OCI-LY3 (cell line): Measurements from ENCODE around the gene GPR132.

Experiments
- H2AFZ ChIP-seq: fragments of 200-600, 300-600 bp; shearing (Covaris generic); 2 replicates; pipeline ENCODE4 v1.6.0; 2014; ENCODE audit warnings: antibody characterized with exemption, low read depth, low read length
- H3K27ac ChIP-seq: fragments of 200-600, 300-600 bp; sonication (generic); 2 replicates; pipeline ENCODE4 v1.5.1; 2014; ENCODE audit warnings: mild to moderate bottlenecking, low read length, moderate library complexity, mixed read lengths
- H3K27me3 ChIP-seq: fragments of 200-600, 300-600 bp; sonication (generic); 2 replicates; pipeline ENCODE4 v1.6.1; 2014; ENCODE audit warnings: low read depth, low read length, mixed read lengths
- H3K36me3 ChIP-seq: fragments of 200-600, 300-600 bp; sonication (generic); replicated peaks from 2 replicates; pipeline ENCODE3; 2014; ENCODE audit warnings: low read depth, low read length, mixed read lengths
- H3K4me1 ChIP-seq: fragments of 300-600, 200-600 bp; sonication (generic); 2 replicates; pipeline ENCODE4 v1.6.1; 2014; ENCODE audit warnings: low read length, mixed read lengths
- H3K4me2 ChIP-seq: fragments of 200-600, 300-600 bp; sonication (generic); 2 replicates; pipeline ENCODE4 v1.6.1; 2014; ENCODE audit warnings: low read length, mixed read lengths
- H3K4me3 ChIP-seq: fragments of 300-600, 200-600 bp; sonication (generic); 2 replicates; pipeline ENCODE4 v1.5.1; 2014; ENCODE audit warnings: antibody characterized with exemption, mild to moderate bottlenecking, low read length, moderate library complexity
- H3K79me2 ChIP-seq: fragments of 300-600, 200-600 bp; shearing (Covaris generic); 2 replicates; pipeline ENCODE4 v1.6.1; 2014; ENCODE audit warnings: mild to moderate bottlenecking, low read length, mixed read lengths
- H3K9ac ChIP-seq: fragments of 300-600, 200-600 bp; shearing (Covaris generic); 2 replicates; pipeline ENCODE4 v1.6.0; 2014; ENCODE audit warnings: mild to moderate bottlenecking, low read length, moderate library complexity
- H3K9me3 ChIP-seq: fragments of 200-600, 300-600 bp; shearing (Covaris generic); 2 replicates; pipeline ENCODE4 v1.6.1; 2014; ENCODE audit warnings: low read length, mixed read lengths; ENCODE audit not compliant: insufficient read depth
- H4K20me1 ChIP-seq: fragments of 200-600, 300-600 bp; sonication (generic); 2 replicates; pipeline ENCODE4 v1.6.1; 2016; ENCODE audit warnings: low read length, mixed read lengths; ENCODE audit not compliant: insufficient read depth
- EZH2phosphoT487 ChIP-seq: fragments of 200-600 bp; shearing (Covaris generic); IDR thresholded peaks from 2 replicates; pipeline ENCODE4 v1.6.1; 2018; ENCODE audit warnings: antibody characterized with exemption, mixed run types, low read depth
- TF ChIP-seq, protein P1 (sequence below): fragments of 200-600, 300-600 bp; sonication (generic); IDR thresholded peaks from 2 replicates; pipeline ENCODE4 v1.5.1; 2014; ENCODE audit warnings: antibody characterized with exemption, low read length, low read depth

Gene GPR132

DNA sequence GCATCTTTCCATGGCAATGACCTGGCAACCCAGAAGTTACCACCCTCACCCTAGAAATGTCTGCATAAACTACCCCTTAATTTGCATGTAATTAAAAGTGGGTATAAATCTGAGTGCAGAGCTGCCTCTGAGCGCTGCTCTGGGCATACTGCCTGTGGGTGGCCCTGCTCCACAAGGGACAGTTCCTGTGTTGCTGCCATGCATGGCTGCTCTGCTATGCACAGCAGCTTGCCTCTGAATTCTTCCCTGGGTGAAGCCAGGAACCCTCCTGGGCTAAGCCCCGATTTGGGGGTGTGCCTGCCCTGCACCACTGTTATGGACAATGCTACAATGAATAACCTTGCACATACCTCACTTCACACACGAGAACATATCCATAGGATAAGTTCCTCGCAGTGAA lies 35.7 kb upstream of the GPR132 start:
- Histone ChIP-seq H4K20me1 (no peaks in the 10 kb centered on the region), H3K9me3 (peaks cover 4% of the 10 kb centered on the region; the same call in 1 of the 2 replicates)

DNA sequence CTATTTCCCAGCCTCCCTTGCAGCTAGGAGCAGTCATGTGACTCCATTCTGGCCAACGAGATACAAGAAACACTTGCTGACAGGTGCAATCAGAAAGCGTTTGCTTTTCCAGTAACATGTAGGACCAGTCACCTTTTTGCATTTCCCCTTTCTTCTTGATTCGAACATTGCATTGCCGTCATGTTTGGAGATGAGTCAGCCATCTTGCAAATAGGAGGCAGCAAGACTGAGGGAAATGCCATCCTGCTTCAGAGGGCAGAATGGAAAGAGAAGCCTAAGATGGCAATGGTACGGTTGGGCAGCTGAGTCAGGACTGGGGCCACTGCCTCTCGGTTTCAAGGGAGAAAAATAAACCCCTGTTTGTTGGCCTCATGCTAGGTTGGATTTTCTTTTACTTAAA lies 34.5 kb upstream of the GPR132 start:
- H3K27ac ChIP-seq, result no peak overlapping the region
- H3K9ac ChIP-seq, result no peak overlapping the region
- H4K20me1 ChIP-seq, result no peaks in the 10 kb centered on the region
- peaks cover 4% of the 10 kb centered on the region; the same call in 1 of the 2 replicates for H3K9me3 ChIP-seq
- no peak overlapping the region for H3K4me3 ChIP-seq
- no peaks in the 10 kb centered on the region for H3K79me2 ChIP-seq
- H3K27me3 ChIP-seq, result no peaks in the 10 kb centered on the region; the same call in 1 of the 2 replicates
- H2AFZ ChIP-seq, result no peak overlapping the region
- H3K4me1 ChIP-seq, result peaks cover 5% of the 10 kb centered on the region; the same call in 1 of the 2 replicates
- TF ChIP-seq EZH2phosphoT487, result no peak
- TF ChIP-seq, protein P1, sequence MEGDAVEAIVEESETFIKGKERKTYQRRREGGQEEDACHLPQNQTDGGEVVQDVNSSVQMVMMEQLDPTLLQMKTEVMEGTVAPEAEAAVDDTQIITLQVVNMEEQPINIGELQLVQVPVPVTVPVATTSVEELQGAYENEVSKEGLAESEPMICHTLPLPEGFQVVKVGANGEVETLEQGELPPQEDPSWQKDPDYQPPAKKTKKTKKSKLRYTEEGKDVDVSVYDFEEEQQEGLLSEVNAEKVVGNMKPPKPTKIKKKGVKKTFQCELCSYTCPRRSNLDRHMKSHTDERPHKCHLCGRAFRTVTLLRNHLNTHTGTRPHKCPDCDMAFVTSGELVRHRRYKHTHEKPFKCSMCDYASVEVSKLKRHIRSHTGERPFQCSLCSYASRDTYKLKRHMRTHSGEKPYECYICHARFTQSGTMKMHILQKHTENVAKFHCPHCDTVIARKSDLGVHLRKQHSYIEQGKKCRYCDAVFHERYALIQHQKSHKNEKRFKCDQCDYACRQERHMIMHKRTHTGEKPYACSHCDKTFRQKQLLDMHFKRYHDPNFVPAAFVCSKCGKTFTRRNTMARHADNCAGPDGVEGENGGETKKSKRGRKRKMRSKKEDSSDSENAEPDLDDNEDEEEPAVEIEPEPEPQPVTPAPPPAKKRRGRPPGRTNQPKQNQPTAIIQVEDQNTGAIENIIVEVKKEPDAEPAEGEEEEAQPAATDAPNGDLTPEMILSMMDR, result no peak
- no peak overlapping the region for H3K4me2 ChIP-seq
- H3K36me3 ChIP-seq, result no peaks in the 10 kb centered on the region

More for the DNA sequence above, 35.7 kb upstream of the GPR132 start:
- Histone ChIP-seq H3K27ac (no peak overlapping the region), H3K36me3 (no peaks in the 10 kb centered on the region), H2AFZ (no peak overlapping the region), H3K27me3 (no peaks in the 10 kb centered on the region; the same call in 1 of the 2 replicates), H3K4me2 (no peak overlapping the region), H3K4me3 (no peak overlapping the region), H3K79me2 (no peaks in the 10 kb centered on the region), H3K4me1 (peaks cover 5% of the 10 kb centered on the region; the same call in 1 of the 2 replicates), H3K9ac (no peak overlapping the region)
- TF ChIP-seq, protein P1, result no peak
- no peak for TF ChIP-seq EZH2phosphoT487

DNA sequence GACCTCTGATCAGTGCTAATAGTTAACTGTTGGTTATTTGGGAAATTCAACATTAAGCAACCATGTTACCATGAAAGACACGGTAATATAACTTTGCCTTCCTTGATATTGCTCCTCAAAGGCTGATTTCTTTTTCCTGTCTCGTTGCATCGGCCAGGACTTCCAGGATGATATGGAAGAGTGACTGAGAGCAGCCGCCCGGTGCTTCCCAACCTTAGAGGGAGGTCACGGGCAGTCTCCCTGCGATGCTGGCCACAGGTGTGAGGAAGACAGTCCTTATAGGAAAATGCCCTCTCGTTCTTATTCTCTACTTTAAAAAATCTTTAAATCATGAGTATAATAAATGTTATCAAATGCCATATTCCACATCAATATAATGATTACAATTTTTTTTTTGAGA lies 33.1 kb upstream of the GPR132 start:
- Histone ChIP-seq H3K4me1 (peaks cover 12% of the 10 kb centered on the region), H3K9ac (no peak overlapping the region), H3K27ac (no peak overlapping the region), H3K27me3 (no peaks in the 10 kb centered on the region), H3K4me2 (no peak overlapping the region), H2AFZ (no peak overlapping the region), H3K9me3 (peaks cover 4% of the 10 kb centered on the region; the same call in 1 of the 2 replicates), H4K20me1 (no peaks in the 10 kb centered on the region), H3K4me3 (no peak overlapping the region), H3K79me2 (no peaks in the 10 kb centered on the region; the same call in 1 of the 2 replicates), H3K36me3 (no peaks in the 10 kb centered on the region)
- TF ChIP-seq, protein P1, result no peak
- no peak for TF ChIP-seq EZH2phosphoT487

DNA sequence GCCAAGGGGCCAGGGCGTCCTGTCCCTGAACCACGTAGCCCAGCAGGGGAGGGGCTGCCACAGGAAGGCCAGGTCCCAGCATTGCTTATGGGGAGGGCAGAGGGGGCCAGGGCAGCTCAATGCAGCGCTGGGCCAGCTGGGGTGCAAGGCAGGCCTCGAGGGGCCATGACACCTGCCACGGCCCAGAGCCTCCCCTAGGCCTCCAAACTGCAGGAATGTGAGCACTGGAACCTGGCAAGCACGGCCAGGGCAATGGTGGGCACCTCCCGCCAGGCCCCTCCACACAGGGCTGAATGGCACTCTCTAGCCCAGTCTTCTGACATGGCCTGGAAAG lies 32.5 kb upstream of the GPR132 start:
- Histone ChIP-seq H3K4me2 (no peak overlapping the region), H2AFZ (no peak overlapping the region), H3K36me3 (no peaks in the 10 kb centered on the region), H3K9ac (no peak overlapping the region), H3K27ac (no peak overlapping the region), H3K4me3 (no peak overlapping the region), H3K79me2 (no peaks in the 10 kb centered on the region; the same call in 1 of the 2 replicates), H3K27me3 (no peaks in the 10 kb centered on the region), H3K9me3 (peaks cover 4% of the 10 kb centered on the region; the same call in 1 of the 2 replicates), H3K4me1 (peaks cover 8% of the 10 kb centered on the region), H4K20me1 (no peaks in the 10 kb centered on the region)
- TF ChIP-seq, protein P1, result no peak
- TF ChIP-seq EZH2phosphoT487, result no peak
